Measurements from ENCODE around the gene PRRC2C. TPM values are rescaled to one million over a fixed set of nuclear protein-coding genes. Genes with fewer than 3 reads are reported as not detected.
"Not testable (repeated sequence)": the region's sequence is repeated elsewhere in the genome, so short reads cannot be mapped to it uniquely, and the experiment has no call there.

Gene PRRC2C
- total RNA-seq, 1 donor from 2014 or later, result 51.7 TPM

DNA sequence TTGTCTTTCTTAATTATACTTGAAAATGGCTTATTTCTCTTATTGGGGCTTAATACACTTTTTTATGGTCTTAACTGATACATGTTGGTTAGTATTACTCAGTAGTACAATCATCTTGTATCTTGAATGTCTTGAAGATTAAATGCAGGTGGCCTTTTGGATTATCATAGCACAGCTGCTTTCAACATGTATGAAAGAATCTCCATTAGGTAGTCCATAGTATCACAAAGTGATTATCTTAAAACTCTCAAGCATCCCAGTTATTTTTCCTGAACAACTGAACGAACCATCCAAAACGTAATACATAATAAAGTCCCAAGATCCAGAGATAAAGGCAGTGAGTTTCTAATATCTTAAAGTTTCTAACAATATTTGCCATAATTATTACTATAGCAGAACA is 85.0 kb downstream of the PRRC2C start:
- intact Hi-C loops (cut with micrococcal nuclease), result no loop called here
- ATAC-seq, result no peak
- no peak for DNase-seq

DNA sequence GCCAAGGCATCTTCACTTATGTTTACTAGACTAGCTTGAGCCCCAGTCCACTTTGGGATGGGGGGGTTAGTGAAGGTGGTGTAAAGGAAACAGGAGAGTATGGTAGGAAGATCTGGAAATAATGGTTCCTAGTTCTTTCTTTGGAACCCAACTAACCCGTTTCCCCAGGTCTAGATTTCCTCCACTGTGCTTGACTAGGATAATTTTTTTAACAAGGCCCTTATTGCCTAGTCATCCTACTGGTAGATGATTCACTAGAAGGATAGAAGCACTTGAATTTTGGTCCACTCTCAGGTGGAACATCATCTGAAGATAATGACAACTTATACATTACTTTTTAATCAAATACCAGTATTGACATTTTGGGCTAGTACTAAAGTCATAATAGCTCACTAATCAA is 90.8 kb downstream of the PRRC2C start:
- intact Hi-C loops (cut with micrococcal nuclease), result no loop called here
- no peak for DNase-seq
- ATAC-seq, result no peak

DNA sequence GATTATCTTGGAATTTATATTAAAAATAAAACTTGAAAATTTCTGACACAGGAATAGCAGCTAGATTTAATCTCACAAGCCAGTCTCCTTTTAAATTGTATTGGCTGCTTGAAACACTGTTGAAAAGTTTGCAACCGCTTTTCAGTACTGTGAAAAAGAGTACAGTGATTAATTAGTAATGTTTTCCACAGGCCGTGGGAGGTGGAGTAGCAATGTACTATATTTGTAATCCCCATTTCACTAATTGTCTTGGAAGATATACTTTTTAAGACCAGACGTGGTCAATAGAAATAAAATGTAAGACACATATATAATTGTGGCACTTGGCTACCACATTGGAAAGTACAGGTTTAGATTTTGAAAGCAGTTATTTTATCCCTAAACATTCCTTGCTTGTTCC is 95.9 kb downstream of the PRRC2C start:
- intact Hi-C loops (cut with micrococcal nuclease), result no loop called here
- DNase-seq, result no peak
- ATAC-seq, result no peak

GRCh38 chr1:171581766-171582165 is 96.4 kb downstream of the PRRC2C start:
- no peak for ATAC-seq
- DNase-seq, result no peak
- intact Hi-C loops (cut with micrococcal nuclease), result no loop called here

- ATAC-seq, result no peak
- intact Hi-C loops (cut with micrococcal nuclease), result no loop called here
Observed at GRCh38 chr1:171582589-171582988, 97.3 kb downstream of the PRRC2C start.

DNA sequence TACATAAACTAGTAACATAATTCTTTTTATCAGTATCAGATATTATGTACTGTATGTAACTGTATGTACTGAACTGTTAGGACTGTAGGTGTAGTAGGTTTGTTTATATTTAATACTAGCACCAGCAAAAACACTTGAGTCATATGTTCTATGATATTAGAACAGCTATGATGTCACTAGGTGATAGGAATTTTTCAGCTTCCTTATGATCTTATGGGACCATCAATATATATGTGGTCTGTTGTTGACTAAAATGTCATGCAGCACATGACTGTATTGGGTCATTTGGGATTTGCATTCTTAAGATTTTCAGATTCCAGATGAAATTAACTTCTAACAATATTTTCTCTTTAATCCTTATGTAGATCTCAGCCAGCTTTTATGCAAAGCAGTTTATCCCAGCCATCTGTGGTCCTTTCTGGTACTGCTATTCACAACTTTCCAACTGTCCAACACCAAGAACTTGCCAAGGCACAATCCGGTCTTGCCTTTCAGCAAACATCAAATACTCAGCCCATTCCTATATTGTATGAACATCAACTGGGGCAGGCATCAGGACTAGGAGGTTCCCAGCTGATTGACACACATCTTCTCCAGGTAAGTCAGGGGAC is 98.4 kb downstream of the PRRC2C start:
- DNase-seq (no peak), ATAC-seq (no peak)
- intact Hi-C loops (cut with micrococcal nuclease), result no loop called here

More at GRCh38 chr1:171582589-171582988, 97.3 kb downstream of the PRRC2C start:
- DNase-seq, result no peak

GRCh38 chr1:171585715-171586114 is 100.4 kb downstream of the PRRC2C start:
- ATAC-seq (no peak), DNase-seq (no peak)
- intact Hi-C loops (cut with micrococcal nuclease), result no loop called here

DNA sequence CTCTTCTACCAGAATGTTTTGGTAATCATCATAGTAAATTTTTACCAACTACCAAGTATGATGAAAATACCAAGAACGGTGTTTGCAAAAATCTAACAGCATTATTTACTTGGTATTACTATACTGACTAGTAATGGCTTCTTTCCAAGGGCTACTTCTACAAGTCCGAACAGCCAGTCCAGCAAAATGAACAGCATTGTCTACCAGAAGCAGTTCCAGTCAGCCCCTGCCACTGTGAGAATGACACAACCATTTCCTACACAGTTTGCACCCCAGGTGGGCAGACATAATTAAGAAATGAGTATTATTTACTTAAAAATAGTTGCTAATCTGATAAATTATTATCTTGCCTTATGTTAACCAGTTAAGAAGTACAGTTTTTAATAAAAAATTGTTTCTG is 102.9 kb downstream of the PRRC2C start:
- DNase-seq (no peak), ATAC-seq (no peak)
- intact Hi-C loops (cut with micrococcal nuclease), result no loop called here

- DNase-seq, result no peak
- intact Hi-C loops (cut with micrococcal nuclease), result no loop called here
- no peak for ATAC-seq
Observed at GRCh38 chr1:171590022-171590421, 104.7 kb downstream of the PRRC2C start.

DNA sequence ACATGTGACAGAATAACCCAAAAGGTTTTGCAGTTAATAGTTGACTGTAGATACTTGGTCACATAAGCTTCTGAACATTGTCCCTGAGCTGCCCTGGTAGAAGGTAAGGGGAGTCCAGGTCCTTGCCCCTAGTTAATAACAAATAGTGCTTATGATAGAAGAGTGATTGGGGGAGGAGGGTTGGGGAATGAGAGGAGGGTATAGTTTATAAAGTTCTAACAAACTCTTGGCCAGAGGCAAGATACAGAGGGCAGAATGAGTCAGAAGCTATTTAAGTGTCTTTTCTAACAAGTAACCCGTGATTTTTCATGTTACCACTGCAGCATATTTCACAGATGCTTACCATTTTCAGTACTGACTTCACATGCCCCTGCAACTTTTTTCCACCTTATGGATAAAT is 110.0 kb downstream of the PRRC2C start:
- ATAC-seq (peak; percentile 45), DNase-seq (no peak)
- intact Hi-C loops (cut with micrococcal nuclease), result no loop called here

GRCh38 chr1:171596119-171596518 is 110.8 kb downstream of the PRRC2C start:
- intact Hi-C loops (cut with micrococcal nuclease), result no loop called here
- no peak for ATAC-seq
- no peak for DNase-seq

DNA sequence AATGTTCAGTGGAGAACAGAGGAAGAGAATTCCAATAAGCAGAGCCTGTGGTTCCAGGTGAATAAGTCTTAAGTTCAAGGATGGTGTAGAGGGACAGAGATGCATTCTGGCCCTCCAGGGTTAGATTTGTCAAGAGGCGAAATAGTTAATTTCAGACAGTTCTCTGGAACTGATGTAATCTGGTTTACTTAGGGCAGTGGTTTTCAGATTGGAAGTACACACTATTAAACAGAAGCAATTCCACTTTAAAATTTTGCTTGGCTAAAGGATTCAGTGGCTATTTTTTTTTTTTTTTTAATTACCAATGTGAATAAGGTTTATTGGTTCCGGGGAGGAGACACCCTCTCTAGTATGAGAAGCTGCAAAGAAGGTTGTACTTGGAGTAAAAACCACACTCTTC is 111.4 kb downstream of the PRRC2C start:
- intact Hi-C loops (cut with micrococcal nuclease), result no loop called here
- DNase-seq (no peak), ATAC-seq (no peak)

DNA sequence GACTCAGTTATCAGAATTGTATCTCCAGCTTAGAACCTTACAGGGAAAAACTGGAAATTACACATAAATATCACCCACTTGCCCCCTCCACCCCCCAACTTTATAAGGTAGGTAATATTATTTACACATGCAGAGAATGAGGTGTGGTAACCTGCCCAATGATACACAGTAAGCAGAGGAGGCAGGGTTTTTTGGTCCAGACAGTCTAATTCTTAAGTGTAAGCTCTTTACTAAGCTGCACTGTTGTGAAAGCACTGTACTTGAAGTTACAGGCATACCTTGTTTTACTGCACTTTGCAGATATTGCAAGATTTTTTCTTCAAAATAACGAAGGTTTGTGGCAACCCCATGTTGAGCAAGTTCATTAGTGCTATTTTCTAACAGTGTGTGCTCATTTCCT is 111.9 kb downstream of the PRRC2C start:
- ATAC-seq (no peak), DNase-seq (no peak)
- intact Hi-C loops (cut with micrococcal nuclease), result no loop called here

DNA sequence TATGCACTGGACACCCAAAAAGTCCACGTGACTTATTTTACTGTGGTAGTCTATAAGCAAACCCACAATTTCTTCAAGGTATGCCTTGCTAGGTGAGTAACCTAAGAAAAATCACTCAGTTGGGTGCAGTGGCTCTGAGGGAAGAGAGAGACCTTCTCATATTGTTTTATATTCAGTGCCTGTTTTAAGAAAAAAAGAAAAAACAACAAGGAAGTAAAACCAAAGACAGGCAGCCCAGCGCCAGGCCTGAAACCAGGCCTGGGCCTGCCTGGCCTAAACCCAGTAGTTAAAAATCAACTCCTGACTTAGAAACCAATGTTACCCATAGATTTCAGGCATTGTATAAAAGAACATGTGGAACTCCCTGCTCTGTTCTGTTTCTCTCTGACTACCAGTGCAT is 115.0 kb downstream of the PRRC2C start:
- ATAC-seq; DNase-seq; intact Hi-C loops (cut with micrococcal nuclease): not testable (repeated sequence)

DNA sequence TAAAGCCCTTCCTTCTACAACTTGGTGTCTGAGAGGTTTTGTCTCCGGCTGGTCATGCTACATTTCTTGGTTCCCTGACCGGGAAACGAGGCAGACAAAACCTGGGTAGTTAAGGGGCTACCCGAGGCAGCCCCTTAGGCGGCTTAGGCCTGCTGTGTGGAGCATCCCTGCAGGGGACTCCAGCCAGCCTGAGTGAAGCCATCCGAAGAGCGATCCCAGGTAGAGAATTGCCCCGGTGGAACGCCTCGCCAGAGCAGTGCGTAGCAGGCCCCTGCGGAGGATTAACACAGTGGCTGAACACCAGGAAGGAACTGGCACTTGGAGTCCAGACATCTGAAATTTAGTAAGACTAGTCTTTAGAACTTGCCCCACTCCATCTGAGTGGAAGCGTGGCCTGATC is 115.5 kb downstream of the PRRC2C start:
- no peak for DNase-seq
- ATAC-seq, result no peak
- intact Hi-C loops (cut with micrococcal nuclease), result no loop called here

DNA sequence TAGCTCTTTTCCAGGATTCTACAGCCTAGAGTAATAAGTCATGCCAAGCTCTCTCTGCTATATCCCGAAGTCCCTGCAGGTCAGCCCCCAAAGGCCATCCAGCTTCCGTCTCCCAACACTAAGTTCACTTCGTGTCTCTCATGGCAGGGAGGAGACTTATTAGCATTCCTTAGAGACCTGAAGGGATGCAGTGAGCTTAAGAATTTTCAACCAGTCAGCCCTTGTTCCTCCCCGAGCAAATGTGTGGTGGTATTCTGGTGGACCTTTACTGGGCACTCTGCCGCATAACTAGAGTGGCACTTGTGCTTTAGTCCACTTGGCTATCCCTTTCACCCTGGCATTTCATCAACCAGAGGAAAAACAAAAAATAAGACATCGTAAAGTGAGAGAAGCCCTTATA is 117.7 kb downstream of the PRRC2C start:
- DNase-seq; intact Hi-C loops (cut with micrococcal nuclease); ATAC-seq: not testable (repeated sequence)

DNA sequence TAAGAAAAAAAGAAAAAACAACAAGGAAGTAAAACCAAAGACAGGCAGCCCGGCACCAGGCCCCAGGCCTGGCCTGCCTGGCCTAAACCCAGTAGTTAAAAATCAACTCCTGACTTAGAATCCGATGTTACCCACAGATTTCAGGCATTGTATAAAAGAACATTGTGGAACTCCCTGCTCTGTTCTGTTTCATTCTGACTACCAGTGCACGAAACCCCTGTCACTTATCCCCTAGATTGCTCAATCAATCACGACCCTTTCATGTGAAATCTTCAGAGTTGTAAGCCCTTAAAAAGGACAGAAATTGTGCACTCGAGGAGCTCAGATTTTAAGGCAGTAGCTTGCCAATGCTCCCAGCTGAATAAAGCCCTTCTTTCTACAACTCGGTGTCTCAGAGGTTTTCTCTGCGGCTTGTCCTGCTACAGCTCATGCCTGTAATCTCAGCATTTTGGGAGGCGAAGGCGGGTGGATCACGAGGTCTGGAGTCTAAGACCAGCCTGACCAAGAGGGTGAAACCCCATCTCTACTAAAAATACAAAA is 121.1 kb downstream of the PRRC2C start:
- ATAC-seq (no peak), DNase-seq (no peak)
- intact Hi-C loops (cut with micrococcal nuclease), result no loop called here

- intact Hi-C loops (cut with micrococcal nuclease), result no loop called here
- ATAC-seq (no peak), DNase-seq (no peak)
Observed at GRCh38 chr1:171610385-171610784, 125.1 kb downstream of the PRRC2C start.

DNA sequence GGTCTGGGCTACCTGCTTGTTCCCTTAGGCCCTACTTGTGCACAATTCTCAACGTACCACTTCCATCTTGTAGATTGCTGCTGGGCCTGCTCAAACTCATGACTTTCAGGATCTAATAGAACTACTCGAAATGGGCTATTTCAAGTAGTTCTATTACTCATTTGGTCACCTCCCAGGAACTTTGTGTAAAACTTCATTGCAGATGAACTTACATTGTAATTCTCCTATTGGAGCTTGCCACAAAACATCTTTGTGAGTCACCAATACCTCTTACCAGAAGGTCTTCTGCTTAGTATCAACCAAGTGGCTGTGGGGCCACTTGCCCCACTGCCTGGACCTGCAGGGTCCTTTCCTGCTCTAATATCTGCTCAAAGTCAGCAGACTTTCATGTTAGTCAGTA is 126.0 kb downstream of the PRRC2C start:
- DNase-seq (no peak), ATAC-seq (no peak)
- intact Hi-C loops (cut with micrococcal nuclease), result no loop called here

DNA sequence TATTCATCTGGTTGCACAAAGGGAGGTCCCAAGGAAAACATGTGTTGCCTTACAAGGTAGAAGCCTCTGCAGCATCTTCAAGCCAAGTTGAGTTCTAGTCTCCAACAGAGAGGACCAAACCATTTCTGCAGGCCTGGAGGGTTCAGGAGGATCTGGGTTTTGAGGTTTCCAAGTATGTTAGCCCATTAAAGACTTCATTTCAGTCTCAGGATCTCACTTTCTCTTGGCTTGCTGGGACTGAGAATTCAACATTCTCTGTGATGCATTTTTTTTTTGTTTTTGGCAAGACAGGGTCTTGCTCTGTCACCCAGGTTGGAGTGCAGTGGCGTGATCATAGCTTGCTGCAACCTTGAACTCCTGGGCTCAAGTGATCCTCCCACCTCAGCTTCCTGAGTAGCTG is 128.0 kb downstream of the PRRC2C start:
- intact Hi-C loops (cut with micrococcal nuclease), result no loop called here
- no peak for DNase-seq
- no peak for ATAC-seq

DNA sequence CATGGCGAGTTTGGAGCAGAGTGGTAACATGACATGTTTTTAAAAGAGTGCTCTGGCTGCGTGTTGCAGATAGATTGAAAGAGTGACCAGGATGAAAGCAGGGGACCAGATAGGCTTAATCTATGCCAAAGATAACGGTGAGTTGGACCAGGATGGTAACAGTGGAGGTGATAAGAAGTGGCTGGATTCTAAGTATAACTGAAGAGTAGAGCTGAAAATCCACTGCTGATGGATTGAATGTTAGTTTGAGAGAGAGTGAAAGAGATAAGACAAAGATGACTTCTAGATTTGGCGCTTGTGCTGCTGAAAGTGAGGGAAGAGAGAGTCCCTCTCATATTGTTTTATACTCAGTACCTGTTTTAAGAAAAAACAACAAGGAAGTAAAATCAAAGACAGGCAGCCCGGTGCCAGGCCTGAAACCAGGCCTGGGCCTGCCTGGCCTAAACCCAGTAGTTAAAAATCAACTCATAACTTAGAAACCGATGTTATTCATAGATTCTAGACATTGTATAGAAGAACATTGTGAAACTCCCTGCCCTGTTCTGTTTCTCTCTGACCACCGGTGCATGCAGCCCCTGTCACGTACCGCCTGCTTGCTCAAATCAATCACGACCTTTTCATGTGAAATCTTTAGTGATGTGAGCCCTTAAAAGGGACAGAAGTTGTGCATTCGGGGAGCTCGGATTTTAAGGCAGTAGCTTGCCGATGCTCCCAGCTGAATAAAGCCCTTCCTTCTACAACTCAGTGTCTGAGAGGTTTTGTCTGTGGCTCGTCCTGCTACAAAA is 130.0 kb downstream of the PRRC2C start:
- intact Hi-C loops (cut with micrococcal nuclease); ATAC-seq; DNase-seq: not testable (repeated sequence)
